NCI-H2029 treated with DMSO at 0.1 percent for 48 hours (cell line): ENCODE results near the gene TRABD2B.
A peak's percentile ranks its signal among the peaks of the same experiment; 100 is the strongest.
"Not testable (repeated sequence)": the region's sequence is repeated elsewhere in the genome, so short reads cannot be mapped to it uniquely, and the experiment has no call there.

Experiments
- DNase-seq: peaks from one replicate; lab custom pipeline; 2025; lab: John Stamatoyannopoulos, UW

TRABD2B gene

DNA sequence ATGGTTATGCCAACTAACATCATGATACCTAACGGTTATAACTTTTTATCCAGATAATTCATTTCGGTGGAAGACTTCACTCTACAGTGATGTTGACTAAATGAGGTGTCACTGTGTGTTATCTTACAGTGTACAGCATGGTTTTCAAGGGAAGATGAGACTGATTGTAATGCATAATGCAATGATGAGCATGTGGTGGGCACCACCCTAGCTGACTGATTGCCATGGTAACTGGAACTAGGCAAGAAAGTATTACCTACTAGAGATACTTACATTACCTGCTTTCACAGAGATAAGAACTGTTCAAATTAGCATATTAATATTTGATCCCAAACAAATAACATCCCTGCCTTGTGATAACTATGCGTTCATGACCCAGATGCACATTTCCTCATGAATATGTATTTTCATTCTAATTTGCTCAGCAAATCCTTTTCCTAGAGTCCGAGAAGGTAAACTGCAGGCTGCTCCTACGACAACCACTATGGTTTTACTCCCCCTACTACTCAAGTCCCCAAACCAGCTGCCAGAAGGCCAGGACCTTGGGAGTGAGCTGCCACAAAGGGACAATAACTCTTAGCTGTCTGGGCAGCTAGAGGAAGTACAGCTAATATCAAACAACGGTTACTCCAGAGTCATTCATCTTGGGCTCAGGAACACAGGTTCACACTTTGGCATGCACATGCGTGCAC is 29.2 kb downstream of the TRABD2B start:
- no peak for DNase-seq

DNA sequence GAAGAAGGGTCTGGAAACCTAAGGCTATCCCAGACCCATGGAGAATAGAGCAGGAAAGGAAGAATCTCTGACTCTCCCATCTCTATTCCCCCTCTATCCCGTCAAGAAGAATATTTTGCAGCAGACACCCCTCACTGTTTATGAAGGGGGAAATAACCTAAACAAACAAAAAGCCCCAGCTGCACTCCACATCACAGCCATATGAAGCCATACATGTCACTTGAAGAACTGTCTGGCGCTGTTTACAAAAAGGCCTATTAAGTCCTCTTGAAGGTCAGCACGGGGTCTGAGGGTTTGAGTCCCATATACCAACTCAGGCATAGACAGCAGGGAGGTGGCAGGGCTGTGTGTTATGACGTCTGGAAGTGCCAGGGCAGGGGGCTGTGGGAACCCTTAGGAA is 31.4 kb downstream of the TRABD2B start:
- DNase-seq, result no peak

DNA sequence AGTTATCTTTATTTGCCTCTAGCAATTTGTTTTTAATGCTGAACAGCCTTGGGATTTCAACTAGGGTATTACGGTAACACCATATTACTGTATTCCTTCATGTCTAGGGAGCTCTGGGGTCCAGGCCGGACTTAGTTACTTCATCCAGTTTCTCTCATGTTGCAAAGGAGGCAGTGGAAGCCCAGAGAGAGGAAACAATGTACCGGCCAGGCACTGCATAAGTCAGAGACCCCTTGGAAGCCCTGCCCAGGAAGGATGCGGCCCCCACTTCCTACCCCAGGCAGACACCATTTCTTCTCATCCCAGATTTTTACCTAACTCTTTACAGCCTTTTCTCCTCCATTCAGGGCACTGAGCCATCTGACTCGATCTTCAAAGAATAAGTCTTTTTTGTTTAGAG is 32.5 kb downstream of the TRABD2B start:
- no peak for DNase-seq

DNA sequence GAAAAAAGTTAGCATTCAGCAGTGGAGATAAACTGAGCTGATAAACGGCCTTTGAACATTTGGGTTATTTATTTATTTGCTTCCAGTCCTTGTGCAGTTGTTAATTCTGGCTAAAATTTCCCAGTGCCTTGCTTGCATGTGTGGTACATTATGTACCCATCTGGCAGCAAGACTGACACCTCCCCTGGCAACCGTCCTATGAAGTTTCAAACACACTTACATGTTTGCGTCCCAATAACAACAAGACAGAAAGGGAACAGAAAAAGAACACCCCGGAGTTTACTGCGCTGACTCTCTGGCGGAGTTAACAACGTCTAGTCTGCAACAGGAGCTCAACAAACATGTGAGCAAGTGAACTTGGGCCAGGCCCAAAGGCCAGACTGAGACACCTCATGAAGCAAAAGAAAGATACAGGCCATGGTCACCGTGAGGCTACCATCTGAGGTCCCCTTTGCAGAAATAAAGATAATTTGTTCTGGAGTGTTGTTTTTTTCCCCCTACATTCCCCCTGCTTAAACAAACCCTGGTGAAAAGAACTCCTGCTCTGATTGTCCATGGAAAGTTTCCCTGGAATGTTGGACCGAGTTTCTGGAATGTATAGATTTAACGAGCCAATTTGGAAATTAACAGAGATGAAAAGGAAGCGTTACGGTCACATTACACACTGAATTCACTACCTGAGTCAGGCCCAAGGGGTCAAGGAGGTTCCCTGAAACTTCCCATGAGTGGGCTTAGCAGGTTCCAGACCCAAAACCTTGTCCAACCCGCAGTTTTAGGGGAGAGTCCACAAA is 33.4 kb downstream of the TRABD2B start:
- DNase-seq, result no peak

DNA sequence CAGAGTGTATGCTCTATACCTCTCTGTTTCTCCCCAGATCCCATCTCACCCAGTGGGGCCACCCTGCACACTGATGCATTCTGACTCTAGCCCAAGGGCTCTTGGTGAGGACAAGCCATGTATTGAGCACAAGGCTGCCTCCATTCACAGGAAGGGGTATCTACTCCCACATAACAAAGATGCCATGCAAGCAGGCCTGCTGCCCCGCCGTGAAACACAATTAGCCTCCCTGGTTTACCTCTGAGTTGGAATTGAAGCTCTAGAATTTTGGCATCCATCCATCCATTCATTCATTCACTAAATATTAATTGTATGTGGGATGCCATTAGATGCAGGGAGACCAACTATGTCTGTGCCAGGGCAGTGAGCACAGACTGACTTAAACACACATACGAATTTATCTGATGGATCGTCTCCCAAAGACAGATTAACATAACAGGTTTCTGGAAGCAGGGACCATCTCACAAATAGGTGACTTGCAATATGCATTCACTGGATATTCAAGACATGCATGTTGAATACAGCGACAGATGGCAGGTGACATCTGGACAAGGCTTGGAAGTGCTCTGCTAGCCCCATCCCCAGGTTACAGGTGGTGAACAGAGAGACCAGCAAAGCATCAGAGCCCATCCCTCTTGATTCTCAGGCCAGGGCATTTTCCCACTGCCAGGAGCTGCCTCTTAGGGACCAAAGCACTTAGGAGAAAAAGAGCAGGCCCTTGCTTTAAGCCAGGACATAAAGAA is 34.3 kb downstream of the TRABD2B start:
- no peak for DNase-seq

DNA sequence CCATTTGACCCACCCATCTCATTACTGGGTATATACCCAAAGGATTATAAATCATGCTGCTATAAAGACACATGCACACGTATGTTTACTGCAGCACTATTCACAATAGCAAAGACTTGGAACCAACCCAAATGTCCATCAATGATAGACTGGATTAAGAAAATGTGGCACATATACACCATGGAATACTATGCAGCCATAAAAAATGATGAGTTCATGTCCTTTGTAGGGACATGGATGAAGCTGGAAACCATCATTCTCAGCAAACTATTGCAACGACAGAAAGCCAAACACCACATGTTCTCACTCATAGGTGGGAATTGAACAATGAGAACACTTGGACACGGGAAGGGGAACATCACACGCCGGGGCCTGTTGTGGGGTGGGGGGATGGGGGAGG is 35.4 kb downstream of the TRABD2B start:
- DNase-seq, result not testable (repeated sequence)

DNA sequence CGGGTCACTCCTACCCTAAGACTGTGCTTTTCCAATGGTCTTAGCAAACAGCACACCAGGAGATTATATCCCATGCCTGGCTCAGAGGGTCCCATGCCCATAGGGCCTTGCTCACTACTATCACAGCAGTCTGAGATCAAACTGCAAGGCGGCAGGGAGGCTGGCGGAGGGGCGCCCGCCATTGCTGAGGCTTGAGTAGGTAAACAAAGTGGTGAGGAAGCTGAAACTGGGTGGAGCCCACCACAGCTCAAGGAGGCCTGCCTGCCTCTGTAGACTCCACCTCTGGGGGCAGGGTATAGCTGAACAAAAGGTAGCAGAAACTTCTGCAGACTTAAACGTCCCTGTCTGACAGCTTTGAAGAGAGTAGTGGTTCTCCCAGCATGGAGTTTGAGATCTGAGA is 40.7 kb downstream of the TRABD2B start:
- not testable (repeated sequence) for DNase-seq

DNA sequence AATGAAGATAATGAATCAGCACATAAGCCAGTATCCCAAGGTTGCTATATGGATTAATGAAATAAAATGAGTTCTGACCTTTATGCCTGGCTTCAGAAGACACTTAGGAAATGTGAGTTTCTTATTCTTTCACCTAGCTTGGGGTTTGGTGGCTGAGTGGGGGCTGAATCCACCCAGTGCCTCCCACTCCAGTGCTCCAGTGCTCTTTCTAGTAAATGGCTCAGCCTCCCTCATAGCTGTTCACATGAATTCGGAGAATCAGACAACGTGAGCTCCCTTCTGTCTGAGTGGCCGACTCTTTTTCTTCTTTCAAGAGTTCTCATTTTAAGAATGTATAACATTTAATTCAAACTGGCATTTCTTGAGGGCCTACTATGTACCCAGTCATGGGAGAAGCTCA is 43.5 kb downstream of the TRABD2B start:
- DNase-seq, result no peak

DNA sequence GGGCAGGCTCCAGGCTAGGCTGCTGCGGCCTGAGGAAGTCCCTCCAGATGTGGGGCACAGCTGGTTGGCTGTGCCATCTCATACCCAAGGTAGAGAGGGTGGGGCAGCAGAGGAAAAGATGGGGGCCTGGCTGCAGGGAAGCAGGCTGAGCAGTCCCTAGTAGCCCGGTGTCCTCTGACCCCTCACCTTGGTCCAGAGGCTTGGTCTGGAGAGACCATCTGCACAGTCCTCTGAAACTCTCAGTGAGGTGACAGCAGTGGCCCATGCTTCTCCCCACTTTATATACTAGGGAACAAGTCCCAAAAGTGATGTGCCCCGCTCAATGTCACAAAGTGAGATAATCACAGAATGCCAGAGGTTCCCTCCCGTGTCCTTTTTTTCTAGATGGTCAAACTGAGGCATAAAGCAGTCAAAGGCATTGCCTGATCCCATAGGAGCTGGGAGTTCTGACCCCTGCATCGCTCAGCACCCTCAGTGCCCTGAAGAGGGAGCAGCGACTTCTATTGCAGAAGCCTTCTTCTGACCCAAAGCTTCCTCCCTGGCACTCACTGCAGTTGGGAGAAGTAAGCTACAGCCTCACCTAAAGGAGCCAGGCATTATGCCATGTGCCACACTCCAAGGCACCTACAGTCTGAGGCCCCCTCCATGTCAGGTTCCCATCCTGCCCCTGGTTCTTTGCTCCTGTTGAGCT is 45.5 kb downstream of the TRABD2B start:
- DNase-seq, result no peak

DNA sequence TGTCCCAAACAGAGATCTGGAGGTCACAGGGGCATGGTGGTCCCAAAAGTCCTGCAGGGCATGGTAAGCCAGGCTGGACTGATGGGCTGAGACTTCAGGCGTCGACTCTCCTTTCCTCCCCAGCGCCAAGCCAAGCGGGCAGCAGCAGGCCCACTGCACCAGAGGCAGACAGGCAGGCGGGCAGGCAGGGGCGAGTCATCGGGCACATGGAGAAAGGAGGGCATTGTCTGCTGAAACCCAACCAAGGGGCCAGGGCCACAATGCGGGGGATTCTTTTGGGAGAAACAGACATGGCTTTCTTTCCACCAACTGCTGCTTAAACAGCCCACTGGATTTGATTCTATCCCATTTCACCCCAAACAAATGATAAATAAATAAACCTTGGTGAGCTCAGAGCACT is 46.2 kb downstream of the TRABD2B start:
- no peak for DNase-seq

DNA sequence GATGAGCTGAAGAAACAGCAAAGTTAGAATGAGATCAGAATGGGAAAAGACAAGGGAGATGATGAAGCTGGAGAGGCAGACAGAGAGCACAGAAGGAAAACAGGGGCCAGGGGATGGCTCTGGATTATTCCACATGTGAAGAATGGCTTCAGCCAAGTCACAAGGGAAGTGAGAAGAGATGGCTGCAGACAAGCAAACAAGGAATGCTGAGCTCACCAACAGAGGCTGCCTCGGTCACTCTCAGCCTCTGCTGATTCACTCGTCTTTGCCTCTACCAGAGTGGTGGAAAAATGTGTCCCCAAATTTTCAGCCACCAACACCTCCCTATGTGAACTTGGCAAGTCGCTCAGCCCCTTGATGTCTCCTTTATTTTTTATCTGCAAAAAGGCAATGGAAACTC is 46.7 kb downstream of the TRABD2B start:
- DNase-seq, result no peak

DNA sequence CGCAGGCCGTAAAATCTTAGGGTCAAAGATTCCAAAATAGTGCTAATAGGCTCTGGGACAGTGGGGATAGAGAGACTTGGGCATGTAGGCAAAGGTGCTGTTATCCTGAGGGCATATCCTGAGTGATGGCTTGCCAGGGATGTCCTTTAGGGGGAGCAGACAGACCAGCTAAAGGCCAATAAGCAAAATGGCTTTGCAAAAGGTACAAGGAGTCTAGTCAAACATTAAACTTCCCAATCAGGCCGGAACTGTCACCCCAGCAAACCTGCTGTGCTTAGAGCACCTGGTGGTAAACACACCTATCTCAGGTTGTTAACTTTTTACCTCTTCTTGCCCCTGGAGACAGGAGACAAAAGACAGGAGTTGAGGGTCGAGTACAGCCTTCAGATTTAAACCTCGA is 49.1 kb downstream of the TRABD2B start:
- no peak for DNase-seq

DNA sequence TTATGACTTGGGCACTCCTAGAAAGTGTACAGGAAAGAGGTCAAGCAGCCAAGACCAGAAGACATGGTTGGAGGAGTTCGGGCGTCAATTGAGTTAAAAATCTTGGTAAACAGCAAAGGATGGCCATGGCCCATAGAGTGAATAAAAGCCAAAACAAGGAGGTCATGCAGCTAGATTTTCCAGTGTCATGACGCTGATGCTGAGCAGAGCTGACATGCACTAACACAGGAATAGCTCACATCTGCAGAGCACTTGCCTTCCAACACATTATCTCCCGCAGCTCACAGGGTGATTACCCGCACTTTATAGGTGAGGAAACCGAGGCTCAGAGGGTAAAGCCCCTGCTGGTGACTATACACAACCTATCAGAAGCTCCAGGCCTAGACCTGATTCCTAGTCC is 49.7 kb downstream of the TRABD2B start:
- DNase-seq, result no peak

DNA sequence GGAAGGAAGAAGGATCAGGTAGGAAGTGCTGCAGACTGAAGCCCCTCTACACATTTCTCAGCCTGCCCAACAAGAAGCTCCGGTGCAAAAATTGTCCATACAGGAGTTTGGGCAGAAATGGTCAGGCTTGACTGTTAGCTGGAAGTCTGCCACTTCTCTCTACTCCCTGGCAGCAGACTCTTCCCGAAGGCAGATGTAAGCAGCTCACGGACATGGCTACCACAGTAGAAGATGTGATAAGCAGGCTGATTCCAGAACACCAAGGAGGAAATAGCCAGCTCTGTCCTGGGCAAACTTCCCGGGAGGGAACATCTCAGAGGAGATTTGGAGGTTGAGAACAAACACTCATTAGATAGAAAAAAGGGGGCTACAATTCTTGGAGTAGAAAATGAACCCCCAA is 52.6 kb downstream of the TRABD2B start:
- no peak for DNase-seq

DNA sequence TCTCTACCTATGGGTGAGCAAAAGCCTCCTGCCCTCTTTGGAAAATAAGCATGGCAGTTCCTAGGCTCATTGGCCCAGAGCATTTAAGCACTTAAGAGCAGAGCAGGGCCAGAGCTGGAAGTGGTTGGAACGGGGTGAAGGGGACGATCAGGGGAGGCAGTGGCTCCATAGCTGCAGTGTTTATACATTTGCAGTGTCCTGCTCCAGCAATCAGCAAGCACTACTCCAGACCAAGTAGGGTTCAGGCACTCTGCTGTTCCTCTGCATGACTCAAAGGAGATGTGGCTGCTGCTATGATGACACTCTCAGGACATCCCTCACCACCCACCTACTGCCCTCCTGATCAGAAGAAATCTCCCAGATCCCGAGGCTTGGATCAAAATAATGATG is 55.0 kb downstream of the TRABD2B start:
- no peak for DNase-seq

DNA sequence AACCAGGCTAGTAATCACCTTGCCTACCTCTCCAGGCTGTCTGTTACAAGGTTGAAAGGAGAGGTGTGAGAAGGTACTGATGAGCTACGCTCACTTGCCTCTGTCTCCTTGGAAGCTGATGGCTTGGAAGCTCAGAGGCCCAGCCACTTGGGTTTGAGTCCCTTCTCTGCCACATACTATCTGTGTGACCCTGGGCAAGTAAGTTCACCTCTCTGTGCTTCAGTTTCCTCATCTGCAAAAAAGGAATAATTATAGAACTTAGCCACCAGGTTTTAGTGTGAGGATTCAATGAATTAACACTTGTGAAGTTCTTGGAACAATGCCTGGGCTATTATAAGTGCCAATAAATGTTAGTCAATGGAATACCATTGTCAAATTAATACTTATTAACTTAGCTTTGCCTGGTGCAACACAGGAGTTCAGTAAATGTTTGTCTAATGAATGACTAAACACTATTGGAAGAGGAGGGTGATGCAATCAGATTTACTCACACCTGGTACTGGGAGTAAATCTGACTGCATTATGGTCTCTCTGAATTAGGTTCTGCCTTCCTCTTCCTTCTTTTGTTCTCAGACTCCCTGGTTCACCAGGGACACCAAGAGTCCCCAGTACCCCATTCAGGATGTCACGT is 55.5 kb downstream of the TRABD2B start:
- DNase-seq, result peak; percentile 58

DNA sequence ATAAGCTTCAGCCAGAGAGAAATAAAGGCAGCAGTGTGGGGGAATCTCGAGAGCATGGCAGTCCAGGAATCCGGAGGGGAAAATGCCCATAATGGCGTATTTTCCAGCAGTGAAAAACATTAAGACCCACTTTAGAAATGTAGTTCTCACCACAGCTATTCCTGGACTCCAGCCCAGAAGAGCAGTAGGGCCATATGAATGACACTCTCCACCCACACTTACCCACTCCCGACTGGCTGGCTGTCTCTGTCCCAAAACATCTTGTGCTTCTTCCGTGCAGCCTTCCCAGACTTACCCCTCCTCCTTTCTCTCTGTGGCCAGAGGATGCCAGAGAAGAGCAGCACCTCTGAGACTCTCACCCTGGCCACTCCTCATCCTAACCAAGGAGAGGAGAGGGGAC is 56.4 kb downstream of the TRABD2B start:
- DNase-seq, result peak; percentile 83

DNA sequence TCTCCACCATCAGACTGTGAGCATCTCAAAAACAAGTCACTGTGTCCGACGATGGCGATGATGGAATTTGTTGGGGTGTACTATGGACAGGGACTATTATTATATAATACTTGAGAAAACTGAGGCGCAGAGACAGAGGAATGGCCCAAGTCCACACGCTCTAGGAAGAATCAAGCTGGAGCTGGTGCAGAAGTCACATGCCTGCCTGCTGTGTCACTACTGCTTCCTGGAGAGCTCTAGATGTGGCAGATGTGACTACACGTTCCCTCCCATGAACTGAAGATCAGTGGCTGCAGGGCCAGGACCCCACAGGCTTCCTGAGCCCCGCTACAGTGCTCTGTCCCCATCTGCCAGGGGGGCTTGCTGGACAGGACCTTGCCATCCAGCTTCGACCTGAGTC is 56.9 kb downstream of the TRABD2B start:
- no peak for DNase-seq

DNA sequence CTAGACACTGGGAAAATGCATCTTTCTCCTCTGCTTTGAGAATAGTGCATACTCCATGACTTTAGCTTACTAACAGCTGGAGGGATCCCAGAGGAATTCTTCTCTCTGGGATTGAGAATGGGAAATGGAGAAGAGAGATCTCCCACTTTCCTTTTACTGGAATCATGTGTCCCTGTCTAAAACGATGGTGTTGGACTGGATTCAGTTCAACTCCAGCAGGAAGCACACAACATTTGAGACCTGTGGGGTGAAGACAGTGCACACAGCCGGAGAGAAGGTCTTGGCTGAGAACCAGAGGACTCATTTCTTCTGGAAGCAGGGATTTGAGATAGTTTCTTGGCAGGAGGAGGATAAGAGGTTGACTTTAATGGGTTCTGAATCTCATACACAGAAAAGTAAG is 58.7 kb downstream of the TRABD2B start:
- no peak for DNase-seq

DNA sequence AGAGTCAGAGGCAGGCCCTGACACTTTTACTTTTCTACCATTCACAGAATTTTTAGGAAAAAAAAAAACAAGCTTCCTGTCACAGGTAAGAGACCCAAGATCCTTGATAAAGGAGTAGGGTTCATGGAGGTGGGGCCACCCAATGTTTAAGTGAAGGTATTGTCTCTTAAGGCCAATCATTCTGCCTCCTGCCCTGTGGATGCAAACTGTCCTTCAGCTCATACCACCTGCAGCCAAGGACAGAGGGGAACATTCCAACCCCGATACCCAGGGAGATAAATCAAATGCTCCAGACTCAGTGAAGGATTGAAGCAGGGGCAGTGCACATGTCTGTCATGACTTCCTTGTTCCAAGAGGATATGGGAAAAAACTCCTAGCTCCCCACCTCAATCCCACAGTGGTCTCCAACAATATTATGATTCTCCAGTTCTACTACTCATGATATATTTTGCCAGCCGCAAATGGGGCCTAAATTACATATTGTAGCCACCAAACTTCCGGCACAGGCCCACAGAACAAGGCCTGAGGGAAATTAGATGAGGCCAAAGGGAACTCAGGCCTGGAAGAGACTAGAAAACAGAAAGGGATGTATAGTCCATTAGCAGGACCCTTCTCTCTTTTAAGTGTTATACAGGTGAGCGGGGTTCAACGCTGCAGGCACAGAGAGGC is 59.5 kb downstream of the TRABD2B start:
- no peak for DNase-seq

DNA sequence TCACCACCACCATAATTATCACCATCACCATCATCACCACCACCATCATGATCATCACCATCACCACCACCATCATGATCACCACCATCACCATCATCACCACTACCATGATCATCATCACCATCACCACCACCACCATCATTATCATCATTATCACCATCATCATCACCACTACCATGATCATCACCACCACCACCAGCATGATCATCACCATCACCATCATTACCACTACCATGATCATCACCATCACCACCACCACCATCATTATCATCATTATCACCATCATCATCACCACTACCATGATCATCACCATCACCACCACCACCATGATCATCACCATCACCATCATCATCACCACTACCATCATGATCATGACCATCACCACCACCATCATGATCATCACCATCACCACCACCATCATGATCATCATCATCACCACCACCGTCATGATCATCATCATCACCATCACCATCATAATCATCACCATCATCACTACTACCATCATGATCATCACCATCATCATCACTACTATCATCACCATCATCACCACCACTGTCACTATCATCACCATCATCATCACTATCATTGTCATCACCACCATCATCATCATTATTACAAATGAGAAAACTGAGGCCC is 60.2 kb downstream of the TRABD2B start:
- no peak for DNase-seq
